Measurements from ENCODE around the gene OR8B8.
"Not testable (repeated sequence)": the region's sequence is repeated elsewhere in the genome, so short reads cannot be mapped to it uniquely, and the experiment has no call there.

OR8B8 gene

DNA sequence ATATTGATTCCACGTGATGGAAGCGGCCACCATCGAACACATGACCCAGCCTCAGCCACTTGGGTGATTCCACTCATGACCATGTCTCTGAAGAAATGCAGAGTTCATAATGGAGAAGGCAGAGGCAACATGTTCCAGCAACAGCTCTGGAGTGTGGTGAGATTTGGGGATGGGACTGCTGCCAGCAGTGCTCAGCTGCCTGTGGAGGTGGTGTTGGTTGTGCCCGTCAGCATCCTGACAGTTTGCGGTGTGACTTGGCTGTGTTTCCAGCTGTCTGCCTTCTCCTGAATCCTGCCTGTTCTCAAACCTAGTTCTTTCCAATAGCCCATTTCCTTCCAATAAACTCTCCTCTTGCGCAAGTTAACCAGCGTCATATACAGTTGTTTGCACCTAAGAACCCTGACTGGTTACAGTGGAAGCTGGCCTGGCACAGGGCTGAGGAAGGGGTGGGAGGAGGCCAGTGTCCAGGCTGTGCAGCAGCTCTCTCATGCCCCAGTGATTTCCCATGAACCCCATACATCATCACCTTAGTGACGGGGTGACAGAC is 22.0 kb upstream of the OR8B8 start:
- Mint-ChIP-seq H3K27me3 (ENCODE audit: low read depth) (no peaks in the 10 kb centered on the region), H3K27ac (no peak overlapping the region), H3K36me3 (ENCODE audit: low read depth) (no peaks in the 10 kb centered on the region), H3K4me3 (no peak overlapping the region), H3K9me3 (no peaks in the 10 kb centered on the region), H3K4me1 (peaks cover 13% of the 10 kb centered on the region)
- TF ChIP-seq, protein P1, sequence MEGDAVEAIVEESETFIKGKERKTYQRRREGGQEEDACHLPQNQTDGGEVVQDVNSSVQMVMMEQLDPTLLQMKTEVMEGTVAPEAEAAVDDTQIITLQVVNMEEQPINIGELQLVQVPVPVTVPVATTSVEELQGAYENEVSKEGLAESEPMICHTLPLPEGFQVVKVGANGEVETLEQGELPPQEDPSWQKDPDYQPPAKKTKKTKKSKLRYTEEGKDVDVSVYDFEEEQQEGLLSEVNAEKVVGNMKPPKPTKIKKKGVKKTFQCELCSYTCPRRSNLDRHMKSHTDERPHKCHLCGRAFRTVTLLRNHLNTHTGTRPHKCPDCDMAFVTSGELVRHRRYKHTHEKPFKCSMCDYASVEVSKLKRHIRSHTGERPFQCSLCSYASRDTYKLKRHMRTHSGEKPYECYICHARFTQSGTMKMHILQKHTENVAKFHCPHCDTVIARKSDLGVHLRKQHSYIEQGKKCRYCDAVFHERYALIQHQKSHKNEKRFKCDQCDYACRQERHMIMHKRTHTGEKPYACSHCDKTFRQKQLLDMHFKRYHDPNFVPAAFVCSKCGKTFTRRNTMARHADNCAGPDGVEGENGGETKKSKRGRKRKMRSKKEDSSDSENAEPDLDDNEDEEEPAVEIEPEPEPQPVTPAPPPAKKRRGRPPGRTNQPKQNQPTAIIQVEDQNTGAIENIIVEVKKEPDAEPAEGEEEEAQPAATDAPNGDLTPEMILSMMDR (IDR thresholded peaks at IDR 0.05; ENCODE audit: unreplicated experiment in 3 of 3): no peak

- Mint-ChIP-seq H3K9me3 (no peaks in the 10 kb centered on the region), H3K36me3 (ENCODE audit: low read depth) (no peaks in the 10 kb centered on the region), H3K4me3 (no peak overlapping the region), H3K4me1 (peaks cover 5% of the 10 kb centered on the region), H3K27ac (no peak overlapping the region), H3K27me3 (ENCODE audit: low read depth) (peaks cover 3% of the 10 kb centered on the region)
- TF ChIP-seq, protein P1 (IDR thresholded peaks at IDR 0.05; ENCODE audit: unreplicated experiment in 3 of 3): no peak
Measured at GRCh38 chr11:124465368-124465767, 19.9 kb upstream of the OR8B8 start.

GRCh38 chr11:124463990-124464389 is 18.5 kb upstream of the OR8B8 start:
- no peak overlapping the region for H3K27ac Mint-ChIP-seq
- H3K4me3 Mint-ChIP-seq: no peak overlapping the region
- H3K4me1 Mint-ChIP-seq: no peaks in the 10 kb centered on the region
- no peaks in the 10 kb centered on the region for H3K9me3 Mint-ChIP-seq
- peaks cover 3% of the 10 kb centered on the region for H3K27me3 Mint-ChIP-seq (ENCODE audit: low read depth)
- no peaks in the 10 kb centered on the region for H3K36me3 Mint-ChIP-seq (ENCODE audit: low read depth)
- TF ChIP-seq, protein P1 (IDR thresholded peaks at IDR 0.05; ENCODE audit: unreplicated experiment in 3 of 3): no peak

DNA sequence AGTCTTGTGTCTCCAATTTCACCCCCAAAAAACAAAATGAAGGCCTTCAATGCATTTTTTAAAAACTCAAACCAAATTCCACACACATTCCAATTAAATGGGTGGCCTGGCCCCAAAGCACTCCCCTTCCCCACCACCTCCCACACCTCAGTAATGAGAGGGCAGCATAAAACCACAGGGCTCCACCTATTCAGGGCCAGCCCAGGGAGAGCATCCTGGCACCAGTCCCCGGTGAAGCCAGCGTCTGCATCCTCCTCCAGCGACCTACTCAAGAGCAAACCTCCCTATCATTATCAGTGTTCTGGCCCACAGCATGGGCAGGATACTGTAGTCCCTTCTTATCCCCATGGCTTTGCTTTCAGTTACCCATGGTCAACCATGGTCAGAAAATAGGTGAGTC is 17.8 kb upstream of the OR8B8 start:
- H3K4me1 Mint-ChIP-seq: no peaks in the 10 kb centered on the region
- H3K27ac Mint-ChIP-seq: no peak overlapping the region
- H3K9me3 Mint-ChIP-seq: no peaks in the 10 kb centered on the region
- H3K27me3 Mint-ChIP-seq (ENCODE audit: low read depth): peaks cover 3% of the 10 kb centered on the region
- H3K36me3 Mint-ChIP-seq (ENCODE audit: low read depth): no peaks in the 10 kb centered on the region
- no peak overlapping the region for H3K4me3 Mint-ChIP-seq
- TF ChIP-seq, protein P1 (IDR thresholded peaks at IDR 0.05; ENCODE audit: unreplicated experiment in 3 of 3): no peak

DNA sequence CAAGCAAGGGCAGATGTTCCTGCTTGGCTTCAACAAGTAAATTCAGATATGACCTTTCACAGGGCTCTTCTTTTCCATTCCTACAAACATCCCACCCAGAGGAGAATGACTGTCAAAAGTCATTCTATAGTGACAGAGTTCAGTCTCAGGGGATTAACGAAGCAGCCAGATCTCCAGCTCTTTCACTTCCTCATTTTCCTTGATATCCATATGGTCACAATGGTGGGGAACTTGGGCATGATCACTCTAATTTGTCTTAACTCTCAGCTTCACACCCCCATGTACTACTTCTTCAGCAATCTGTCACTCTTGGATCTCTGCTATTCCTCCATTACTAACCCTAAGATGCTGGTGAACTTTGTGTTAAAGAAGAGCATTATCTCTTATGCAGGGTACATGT is 15.0 kb upstream of the OR8B8 start:
- H3K36me3 Mint-ChIP-seq (ENCODE audit: low read depth): no peaks in the 10 kb centered on the region
- TF ChIP-seq, protein P1 (IDR thresholded peaks at IDR 0.05; ENCODE audit: unreplicated experiment in 3 of 3): no peak
- H3K9me3 Mint-ChIP-seq: no peaks in the 10 kb centered on the region
- peaks cover 6% of the 10 kb centered on the region for H3K27me3 Mint-ChIP-seq (ENCODE audit: low read depth)
- no peaks in the 10 kb centered on the region for H3K4me1 Mint-ChIP-seq
- no peak overlapping the region for H3K4me3 Mint-ChIP-seq
- H3K27ac Mint-ChIP-seq: no peak overlapping the region

DNA sequence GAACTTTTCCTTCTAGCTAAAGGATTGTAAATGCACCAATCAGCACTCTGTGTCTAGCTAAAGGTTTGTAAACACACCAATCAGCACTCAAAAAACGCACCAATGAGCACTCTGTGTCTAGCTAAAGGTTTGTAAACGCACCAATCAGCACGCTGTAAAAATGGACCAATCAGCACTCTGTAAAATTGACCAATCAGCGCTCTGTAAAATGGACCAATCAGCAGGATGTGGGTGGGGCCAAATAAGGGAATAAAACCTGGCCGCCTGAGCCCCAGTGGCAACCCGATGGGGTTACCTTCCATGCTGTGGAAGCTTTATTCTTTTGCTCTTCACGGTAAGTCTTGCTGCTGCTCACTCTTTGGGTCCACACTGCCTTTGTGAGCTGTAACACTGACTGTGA is 13.9 kb upstream of the OR8B8 start:
- not testable (repeated sequence) for H3K27me3 Mint-ChIP-seq (ENCODE audit: low read depth); H3K4me3 Mint-ChIP-seq; H3K4me1 Mint-ChIP-seq; H3K36me3 Mint-ChIP-seq (ENCODE audit: low read depth); H3K27ac Mint-ChIP-seq; H3K9me3 Mint-ChIP-seq

Measured in nephron (organoid).